NB4 (cell line): ENCODE results near the gene SARS1.

Source experiments
- POLR2A ChIP-seq: IDR thresholded peaks from 2 replicates; pipeline ENCODE4 v1.6.1; 2011; ENCODE audit warnings: mild to moderate bottlenecking; ENCODE audit not compliant: insufficient read length; ENCODE audit errors: extremely low read depth
- TF ChIP-seq, protein P1 (sequence below): IDR thresholded peaks from 2 replicates; pipeline ENCODE4 v1.6.1; 2011; ENCODE audit warnings: low read depth, low read length
- TF ChIP-seq, protein P2 (sequence below): IDR thresholded peaks from one replicate; pipeline ENCODE4 v1.5.1; 2012; ENCODE audit warnings: low read depth, low read length

DNA sequence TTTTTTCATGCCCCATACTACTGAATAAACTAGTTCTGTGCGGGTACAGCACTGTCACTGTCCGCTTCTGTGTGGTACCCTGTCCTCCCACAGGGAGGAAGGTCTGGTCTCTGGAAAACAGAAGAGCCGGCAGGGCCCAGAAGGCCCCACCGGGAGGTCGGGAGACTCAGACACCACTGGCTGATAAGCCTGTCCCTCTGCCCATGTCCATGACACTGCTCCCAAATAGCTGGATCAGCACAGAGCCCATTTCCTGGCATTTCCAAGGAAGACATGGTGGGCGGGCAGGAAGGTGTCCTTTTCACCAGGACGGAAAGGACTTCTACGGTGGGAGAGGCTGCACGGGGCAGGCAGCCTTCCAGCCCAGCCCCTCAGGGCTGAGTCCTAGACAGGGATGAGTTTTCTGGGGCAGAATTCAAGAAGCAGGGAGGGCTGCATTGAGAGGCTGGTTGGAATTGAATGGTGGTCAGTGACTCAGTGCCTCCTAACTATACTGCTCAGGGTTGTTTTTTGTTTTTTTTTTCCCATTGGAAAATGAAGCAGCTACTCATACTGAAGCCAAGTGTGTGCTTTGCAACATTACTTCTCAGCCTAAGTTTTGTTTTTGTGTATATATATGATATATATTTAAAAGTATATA lies 62.1 kb downstream of the SARS1 start:
- TF ChIP-seq, protein P1, sequence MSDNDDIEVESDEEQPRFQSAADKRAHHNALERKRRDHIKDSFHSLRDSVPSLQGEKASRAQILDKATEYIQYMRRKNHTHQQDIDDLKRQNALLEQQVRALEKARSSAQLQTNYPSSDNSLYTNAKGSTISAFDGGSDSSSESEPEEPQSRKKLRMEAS = no peak
- TF ChIP-seq POLR2A = no peak
- TF ChIP-seq, protein P2, sequence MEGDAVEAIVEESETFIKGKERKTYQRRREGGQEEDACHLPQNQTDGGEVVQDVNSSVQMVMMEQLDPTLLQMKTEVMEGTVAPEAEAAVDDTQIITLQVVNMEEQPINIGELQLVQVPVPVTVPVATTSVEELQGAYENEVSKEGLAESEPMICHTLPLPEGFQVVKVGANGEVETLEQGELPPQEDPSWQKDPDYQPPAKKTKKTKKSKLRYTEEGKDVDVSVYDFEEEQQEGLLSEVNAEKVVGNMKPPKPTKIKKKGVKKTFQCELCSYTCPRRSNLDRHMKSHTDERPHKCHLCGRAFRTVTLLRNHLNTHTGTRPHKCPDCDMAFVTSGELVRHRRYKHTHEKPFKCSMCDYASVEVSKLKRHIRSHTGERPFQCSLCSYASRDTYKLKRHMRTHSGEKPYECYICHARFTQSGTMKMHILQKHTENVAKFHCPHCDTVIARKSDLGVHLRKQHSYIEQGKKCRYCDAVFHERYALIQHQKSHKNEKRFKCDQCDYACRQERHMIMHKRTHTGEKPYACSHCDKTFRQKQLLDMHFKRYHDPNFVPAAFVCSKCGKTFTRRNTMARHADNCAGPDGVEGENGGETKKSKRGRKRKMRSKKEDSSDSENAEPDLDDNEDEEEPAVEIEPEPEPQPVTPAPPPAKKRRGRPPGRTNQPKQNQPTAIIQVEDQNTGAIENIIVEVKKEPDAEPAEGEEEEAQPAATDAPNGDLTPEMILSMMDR = no peak
